Skeletal muscle tissue (tissue), 4 donors: Measurements from ENCODE around the gene HMGXB3. TPM values are rescaled to one million over a fixed set of nuclear protein-coding genes. Genes with fewer than 3 reads are reported as not detected.

Source experiments
- H3K27ac ChIP-seq: one replicate; pipeline ENCODE4 v1.7.0; 2013; ENCODE audit warnings: mild to moderate bottlenecking, low read depth, low read length, inconsistent platforms
- H3K27me3 ChIP-seq, 3 donors: one replicate each; pipeline ENCODE4 v1.7.0; 2013; ENCODE audit warnings: low read length in 3 of 3; ENCODE audit not compliant: control insufficient read depth in 3 of 3, insufficient read depth in 3 of 3
- H3K36me3 ChIP-seq, 3 donors: one replicate each; pipeline ENCODE4 v1.7.0; 2013; ENCODE audit warnings: low read length in 3 of 3; ENCODE audit not compliant: control insufficient read depth in 3 of 3, insufficient read depth in 3 of 3
- H3K4me1 ChIP-seq, 3 donors: one replicate each; pipeline ENCODE4 v1.7.0; 2013; ENCODE audit warnings: low read length in 3 of 3, mild to moderate bottlenecking in 3 of 3; ENCODE audit not compliant: control insufficient read depth in 3 of 3, insufficient read depth in 3 of 3
- H3K4me3 ChIP-seq, 3 donors: one replicate each; pipeline ENCODE4 v1.7.0; 2013; ENCODE audit warnings: low read length in 3 of 3
- H3K9ac ChIP-seq, 3 donors: one replicate each; pipeline ENCODE4 v1.7.0; 2013; ENCODE audit warnings: low read length in 3 of 3, mild to moderate bottlenecking in 3 of 3, moderate library complexity in 2 of 3, low read depth in 1 of 3
- H3K9me3 ChIP-seq, 3 donors: one replicate each; pipeline ENCODE4 v1.7.0; 2013; ENCODE audit warnings: low read length in 3 of 3; ENCODE audit not compliant: control insufficient read depth in 3 of 3
- total RNA-seq: library from RNA; depleted of rRNA; stranded (reverse); fragments of >200 nt; gene quantifications from one replicate; pipeline ENCODE4 v1.2.3, GENCODE V29; 2014
- donor health status: Osteomylitis.

Gene HMGXB3
- total RNA-seq, 1 donor from 2014 or later: 14.1 TPM

DNA sequence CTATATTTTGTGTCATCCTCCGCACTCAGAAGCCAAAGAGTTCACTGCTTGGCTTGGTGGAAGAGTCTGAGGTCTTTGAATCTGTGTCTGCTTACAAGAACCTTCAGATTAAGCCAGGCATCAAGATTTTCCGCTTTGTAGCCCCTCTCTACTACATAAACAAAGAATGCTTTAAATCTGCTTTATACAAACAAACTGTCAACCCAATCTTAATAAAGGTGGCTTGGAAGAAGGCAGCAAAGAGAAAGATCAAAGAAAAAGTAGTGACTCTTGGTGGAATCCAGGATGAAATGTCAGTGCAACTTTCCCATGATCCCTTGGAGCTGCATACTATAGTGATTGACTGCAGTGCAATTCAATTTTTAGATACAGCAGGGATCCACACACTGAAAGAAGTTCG lies 19.3 kb upstream of the HMGXB3 start:
- Histone ChIP-seq H3K27me3 (no peaks in the 10 kb centered on the region), H3K36me3 (peaks cover 6 to 19% (median 13%) of the 10 kb centered on the region in 3 donors), H3K4me3 (no peak overlapping the region), H3K4me1 (no peaks in the 10 kb centered on the region), H3K27ac (no peak overlapping the region), H3K9ac (no peak overlapping the region), H3K9me3 (no peaks in the 10 kb centered on the region)

- H3K36me3 ChIP-seq: peaks cover 6 to 19% (median 13%) of the 10 kb centered on the region in 3 donors
- H3K4me3 ChIP-seq: no peak overlapping the region
- H3K27ac ChIP-seq: no peak overlapping the region
- H3K4me1 ChIP-seq: no peaks in the 10 kb centered on the region
- H3K9ac ChIP-seq: no peak overlapping the region
- no peaks in the 10 kb centered on the region for H3K9me3 ChIP-seq
- H3K27me3 ChIP-seq: no peaks in the 10 kb centered on the region
Observed at GRCh38 chr5:149982505-149982904, 18.0 kb upstream of the HMGXB3 start.

DNA sequence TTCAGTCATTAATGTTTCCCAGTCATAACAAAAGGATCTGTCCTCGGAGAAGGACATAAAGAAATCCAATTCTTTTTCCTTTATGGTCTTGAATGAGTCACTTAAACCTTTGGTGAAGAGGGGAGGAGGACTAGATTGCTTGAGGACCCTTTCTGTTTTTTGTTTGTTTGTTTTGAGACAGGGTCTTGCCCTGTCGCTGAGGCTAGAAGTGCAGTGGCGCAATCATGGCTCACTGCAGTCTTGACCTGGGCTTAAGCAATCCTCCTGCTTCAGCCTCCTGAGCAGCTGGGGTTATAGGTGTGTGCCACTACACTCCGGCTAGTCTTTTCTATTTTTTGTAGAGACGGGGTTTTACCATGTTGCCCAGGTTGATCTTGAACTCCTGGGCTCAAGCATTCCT lies 12.4 kb upstream of the HMGXB3 start:
- Histone ChIP-seq H3K4me1 (peaks cover 0 to 3% (median 0%) of the 10 kb centered on the region in 3 donors), H3K36me3 (no peaks in the 10 kb centered on the region)

GRCh38 chr5:149990518-149991376 lies 9.8 kb upstream of the HMGXB3 start:
- peaks cover 8 to 10% (median 9%) of the 10 kb centered on the region in 3 donors for H3K36me3 ChIP-seq

More for the DNA sequence above, 12.4 kb upstream of the HMGXB3 start:
- H3K27ac ChIP-seq: no peak overlapping the region
- H3K27me3 ChIP-seq: no peaks in the 10 kb centered on the region
- no peak overlapping the region for H3K4me3 ChIP-seq
- H3K9me3 ChIP-seq: no peaks in the 10 kb centered on the region
- no peak overlapping the region for H3K9ac ChIP-seq

GRCh38 chr5:149993471-149993870 lies 7.1 kb upstream of the HMGXB3 start:
- Histone ChIP-seq H3K4me3 (no peak overlapping the region), H3K27ac (no peak overlapping the region), H3K4me1 (peaks cover 9 to 23% (median 16%) of the 10 kb centered on the region in 3 donors)

More at GRCh38 chr5:149990518-149991376, 9.8 kb upstream of the HMGXB3 start:
- no peak overlapping the region for H3K9ac ChIP-seq
- no peak overlapping the region for H3K4me3 ChIP-seq
- peaks cover 9 to 20% (median 16%) of the 10 kb centered on the region in 3 donors for H3K4me1 ChIP-seq
- no peak overlapping the region for H3K27ac ChIP-seq
- H3K27me3 ChIP-seq: no peaks in the 10 kb centered on the region
- H3K9me3 ChIP-seq: no peaks in the 10 kb centered on the region

GRCh38 chr5:149995385-149996204 lies 4.9 kb upstream of the HMGXB3 start:
- Histone ChIP-seq H3K4me1 (peaks cover 24 to 36% (median 26%) of the 10 kb centered on the region in 3 donors), H3K27me3 (no peaks in the 10 kb centered on the region), H3K4me3 (no peak overlapping the region), H3K36me3 (peaks cover 9 to 14% (median 11%) of the 10 kb centered on the region in 3 donors), H3K9ac (no peak overlapping the region), H3K9me3 (no peaks in the 10 kb centered on the region), H3K27ac (no peak overlapping the region)

More at GRCh38 chr5:149993471-149993870, 7.1 kb upstream of the HMGXB3 start:
- Histone ChIP-seq H3K27me3 (no peaks in the 10 kb centered on the region), H3K9ac (peak overlapping the region in 1 of 3 donors; percentile 37), H3K9me3 (no peaks in the 10 kb centered on the region), H3K36me3 (peaks cover 8 to 14% (median 9%) of the 10 kb centered on the region in 3 donors)

DNA sequence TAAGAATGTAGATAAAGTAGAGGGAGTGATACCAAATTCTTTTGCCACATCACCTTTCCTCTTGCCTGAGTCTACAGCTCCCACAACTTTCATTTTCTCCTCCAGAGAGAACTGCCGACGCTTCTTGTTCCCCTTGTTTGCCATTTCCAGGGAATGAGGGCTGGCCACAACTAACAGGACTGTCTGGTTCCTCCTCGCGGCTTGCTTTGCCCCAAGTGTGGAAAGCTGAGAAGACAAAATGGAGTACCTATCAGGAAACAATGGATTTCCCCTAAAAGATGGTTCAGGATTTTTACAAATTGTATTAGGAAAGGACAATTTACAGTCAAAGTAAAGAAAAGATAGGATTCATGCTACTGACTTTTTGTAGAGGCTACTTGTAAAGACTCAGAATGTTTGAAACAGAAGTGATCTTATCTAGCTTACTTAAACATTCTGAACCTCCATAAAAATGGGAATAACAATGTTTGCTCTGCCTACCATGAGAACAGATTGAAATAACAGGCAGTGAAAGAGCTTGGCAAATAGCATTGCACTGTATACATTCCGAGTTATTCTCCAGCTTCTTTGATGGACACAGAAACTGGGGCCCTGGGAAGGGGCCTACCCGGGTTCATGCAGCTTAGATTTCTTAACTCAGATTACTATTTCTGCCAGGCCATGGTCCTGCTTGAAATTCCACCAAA lies 4.2 kb upstream of the HMGXB3 start:
- no peaks in the 10 kb centered on the region for H3K9me3 ChIP-seq
- no peak overlapping the region for H3K4me3 ChIP-seq
- H3K36me3 ChIP-seq: peaks cover 9 to 14% (median 11%) of the 10 kb centered on the region in 3 donors
- no peaks in the 10 kb centered on the region for H3K27me3 ChIP-seq
- H3K9ac ChIP-seq: no peak overlapping the region
- no peak overlapping the region for H3K27ac ChIP-seq
- H3K4me1 ChIP-seq: peaks cover 27 to 41% (median 29%) of the 10 kb centered on the region in 3 donors

GRCh38 chr5:149998281-149998680 lies 2.3 kb upstream of the HMGXB3 start:
- H3K4me1 ChIP-seq: peaks cover 38 to 51% (median 44%) of the 10 kb centered on the region in 3 donors

GRCh38 chr5:149999359-149999758 lies 1.2 kb upstream of the HMGXB3 start:
- H3K27me3 ChIP-seq: no peaks in the 10 kb centered on the region
- H3K27ac ChIP-seq: peak overlapping the region; percentile 92
- peak overlapping the region; percentile 83 to 100 (median 95) for H3K4me3 ChIP-seq
- peak overlapping the region; percentile 78 to 99 (median 97) for H3K9ac ChIP-seq
- H3K9me3 ChIP-seq: no peaks in the 10 kb centered on the region
- peaks cover 34 to 44% (median 43%) of the 10 kb centered on the region in 3 donors for H3K4me1 ChIP-seq
- peaks cover 10 to 19% (median 11%) of the 10 kb centered on the region in 3 donors for H3K36me3 ChIP-seq

More at GRCh38 chr5:149998281-149998680, 2.3 kb upstream of the HMGXB3 start:
- H3K9ac ChIP-seq: no peak overlapping the region
- H3K9me3 ChIP-seq: no peaks in the 10 kb centered on the region
- H3K27me3 ChIP-seq: no peaks in the 10 kb centered on the region
- H3K27ac ChIP-seq: no peak overlapping the region
- H3K4me3 ChIP-seq: no peak overlapping the region
- peaks cover 9 to 14% (median 11%) of the 10 kb centered on the region in 3 donors for H3K36me3 ChIP-seq
